GM19452 (cell line): ENCODE measurements around the gene VASH1.

Experiments
- ATAC-seq: cut with Tn5 transposase; IDR thresholded peaks from one replicate; pipeline ENCODE4 v1.9.1; 2021; ENCODE audit not compliant: unreplicated experiment

Gene VASH1

GRCh38 chr14:76782115-76782884 is 21.0 kb downstream of the VASH1 start:
- no peak for ATAC-seq

GRCh38 chr14:76782885-76783566 is 21.8 kb downstream of the VASH1 start:
- no peak for ATAC-seq

GRCh38 chr14:76784266-76784874 is 23.1 kb downstream of the VASH1 start:
- no peak for ATAC-seq

DNA sequence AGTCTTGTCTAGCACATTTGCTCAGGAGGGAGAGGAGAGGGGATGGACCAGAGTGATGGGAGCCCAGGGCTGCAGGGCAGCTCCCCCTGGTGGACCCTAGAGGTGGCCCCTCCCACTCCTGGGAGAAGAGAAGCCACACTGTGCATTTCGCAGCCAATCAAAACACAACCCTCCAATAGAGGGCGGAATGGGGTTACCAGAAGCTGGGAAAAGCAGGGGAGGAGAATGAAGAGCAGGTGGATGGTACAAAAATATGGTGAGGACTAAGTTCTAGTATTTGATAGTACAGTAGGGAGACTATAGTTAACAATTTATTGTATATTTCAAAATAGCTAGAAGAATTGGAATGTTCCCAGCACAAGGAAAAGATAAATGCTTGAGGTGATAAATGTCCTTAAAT is 23.6 kb downstream of the VASH1 start:
- ATAC-seq = no peak

- no peak for ATAC-seq
Observed at GRCh38 chr14:76786601-76787000, 25.3 kb downstream of the VASH1 start.

GRCh38 chr14:76792422-76792821 is 31.2 kb downstream of the VASH1 start:
- no peak for ATAC-seq

- no peak for ATAC-seq
Observed at GRCh38 chr14:76793324-76793723, 32.1 kb downstream of the VASH1 start.

- no peak for ATAC-seq
Observed at GRCh38 chr14:76793956-76794355, 32.7 kb downstream of the VASH1 start.

- ATAC-seq = no peak
Observed at GRCh38 chr14:76806446-76806845, 45.2 kb downstream of the VASH1 start.

DNA sequence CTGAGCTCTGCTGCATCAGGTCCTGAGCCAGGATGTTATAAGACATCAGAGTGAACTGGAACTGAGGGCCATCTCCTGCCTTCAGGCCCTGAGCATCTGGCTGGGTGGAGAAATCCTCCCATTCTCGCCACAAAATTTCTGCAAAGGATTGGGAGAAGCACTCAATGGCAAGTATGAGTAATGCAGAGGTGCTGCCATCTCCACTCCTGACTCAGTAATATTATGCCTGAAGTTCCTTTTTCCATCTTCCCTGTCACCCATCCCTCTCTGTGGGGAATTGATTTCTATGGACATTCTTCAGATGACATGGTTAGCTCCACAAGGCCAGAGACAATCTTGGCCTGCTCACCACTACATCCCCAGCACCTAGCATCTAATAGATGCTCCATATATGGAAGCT is 46.7 kb downstream of the VASH1 start:
- no peak for ATAC-seq

- no peak for ATAC-seq
Observed at GRCh38 chr14:76808990-76809389, 47.7 kb downstream of the VASH1 start.

DNA sequence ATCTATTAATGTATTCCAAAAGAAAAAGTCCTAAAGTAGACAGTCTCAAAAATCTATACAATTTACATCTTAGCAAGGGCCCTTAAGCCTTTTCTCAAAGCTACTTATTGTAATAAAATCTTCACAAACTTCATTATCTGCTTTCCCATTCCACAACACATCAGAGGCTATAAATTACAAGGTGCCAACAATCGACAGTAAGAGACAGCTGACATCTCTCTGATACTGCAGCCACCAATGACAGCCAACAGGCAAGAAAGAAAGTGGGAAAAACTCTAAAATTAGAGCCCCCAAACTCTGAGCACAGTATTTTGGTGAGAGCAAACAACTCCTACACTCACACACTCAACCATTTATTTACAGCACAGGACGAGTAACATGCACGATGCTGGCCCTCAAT is 49.3 kb downstream of the VASH1 start:
- ATAC-seq = no peak

- ATAC-seq = no peak
Observed at GRCh38 chr14:76810953-76811400, 49.7 kb downstream of the VASH1 start.

- no peak for ATAC-seq
Observed at GRCh38 chr14:76811561-76811960, 50.3 kb downstream of the VASH1 start.

- ATAC-seq = peak; percentile 10
Observed at GRCh38 chr14:76812093-76812421, 50.8 kb downstream of the VASH1 start.

DNA sequence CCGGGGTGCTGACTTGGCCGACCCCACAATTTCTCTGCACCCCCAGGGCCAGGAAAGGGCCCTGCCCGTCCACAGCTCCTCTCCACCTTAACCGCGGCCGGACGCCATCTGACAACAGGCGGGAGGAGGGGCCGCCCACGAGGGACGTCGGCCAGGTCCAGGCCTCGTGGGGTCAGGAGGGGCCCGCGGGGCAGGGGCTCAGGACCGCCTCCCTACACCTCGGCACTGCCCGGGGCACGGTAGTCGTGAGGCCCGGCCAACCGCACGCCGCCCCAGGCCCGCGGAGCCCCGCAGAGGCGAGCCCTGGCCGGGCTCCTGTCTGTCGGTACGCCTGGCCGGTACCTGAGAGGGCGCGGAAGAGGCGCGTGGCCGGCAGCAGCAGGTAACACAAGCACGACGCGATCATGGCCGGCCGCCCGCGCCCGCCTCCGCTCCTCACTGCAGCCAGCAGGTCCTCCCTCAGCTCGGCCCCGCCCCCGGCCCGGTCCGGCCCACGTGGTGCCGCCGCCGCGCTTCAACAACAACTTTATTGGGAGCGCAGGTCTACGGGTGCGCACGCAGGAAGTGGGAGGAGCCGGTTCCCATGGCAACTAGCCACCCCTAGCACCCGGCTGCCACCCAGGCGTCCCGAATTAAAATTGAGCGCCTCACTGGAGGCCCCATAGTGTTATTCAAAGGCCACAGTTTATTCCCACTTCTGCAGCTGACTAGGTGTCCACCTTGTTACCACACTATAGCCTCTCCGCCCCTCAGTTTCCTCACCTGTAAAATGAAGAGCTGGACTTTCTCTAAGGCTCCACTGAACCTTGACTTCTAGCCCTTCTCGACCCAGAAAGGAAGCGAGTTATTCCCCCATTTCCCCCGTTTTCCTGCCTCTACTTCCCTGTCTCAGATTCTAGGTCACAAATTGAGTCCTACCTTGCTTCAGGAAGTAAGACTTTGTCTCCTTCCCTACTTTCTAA is 51.4 kb downstream of the VASH1 start, which contains the start of gene ANGEL1:
TSS of gene ANGEL1 (minus strand) at position 461 of the 962 bp plus-strand sequence. CDS start at position 406, 55 bp downstream.
- ATAC-seq = peak; percentile 91

DNA sequence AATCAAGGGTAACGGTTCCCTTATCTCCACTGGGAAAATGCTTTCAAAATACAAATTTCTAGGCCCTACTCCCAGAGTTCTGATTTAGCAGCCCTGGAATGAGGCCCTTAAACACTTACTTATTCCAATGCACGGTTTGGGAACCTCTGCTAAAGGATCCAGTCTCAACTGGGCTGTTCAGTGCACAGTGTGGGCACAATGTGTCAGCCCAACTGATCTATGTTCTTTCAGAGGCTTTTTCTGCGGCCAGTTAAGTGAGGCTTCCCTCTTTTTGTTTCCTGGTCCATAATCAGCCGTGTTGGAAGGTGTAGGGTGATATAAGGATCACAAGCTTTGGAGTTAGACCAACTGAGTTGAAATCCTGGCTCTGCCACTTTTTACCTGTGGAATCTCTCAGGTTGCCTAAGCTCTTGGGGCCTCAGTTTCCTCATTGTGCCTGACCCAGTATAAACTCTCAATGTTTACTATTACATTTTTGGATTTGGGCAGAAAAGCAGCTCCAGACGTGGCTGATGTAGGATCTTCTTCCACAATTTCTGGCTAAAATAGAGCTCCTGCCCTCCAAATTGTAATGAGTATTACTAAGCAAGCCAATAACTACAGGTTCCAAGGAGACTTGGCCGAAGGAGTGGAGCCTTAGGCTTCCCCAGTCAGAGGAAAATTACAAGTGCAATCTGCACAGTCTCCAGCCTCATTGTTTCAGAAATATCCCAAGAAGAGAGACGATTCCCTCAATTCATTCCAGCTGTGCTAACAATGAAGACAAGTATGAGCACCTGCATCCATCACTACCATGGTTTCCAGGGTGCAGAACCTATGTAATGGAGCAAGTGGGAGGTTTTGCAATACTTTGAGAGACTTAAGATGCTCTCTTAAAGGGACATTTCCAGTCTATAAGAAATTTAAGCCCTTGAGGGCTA is 53.7 kb downstream of the VASH1 start:
- ATAC-seq = no peak

GRCh38 chr14:76820700-76821099 is 59.4 kb downstream of the VASH1 start:
- no peak for ATAC-seq

DNA sequence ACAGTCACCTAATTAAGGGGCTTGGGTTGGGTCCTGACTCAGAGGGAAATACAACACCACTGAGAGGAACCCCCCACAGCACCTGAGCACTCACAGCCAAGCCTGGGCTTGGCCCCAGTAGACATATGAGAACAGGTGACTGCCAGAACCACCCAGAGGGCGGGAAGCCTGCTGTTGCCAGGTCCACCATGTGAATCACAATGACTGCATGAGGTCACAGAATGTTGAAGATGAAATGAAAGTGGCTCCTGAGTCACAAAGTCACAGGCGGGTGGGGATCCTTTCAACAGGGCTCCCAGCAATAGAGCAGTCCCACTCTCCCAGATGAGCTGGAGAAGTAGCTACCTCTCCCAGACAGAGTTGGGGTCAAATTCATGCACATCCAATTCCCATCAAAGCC is 64.9 kb downstream of the VASH1 start, which contains the start of gene LRRC74A:
TSS of gene LRRC74A (plus strand) at position 287 of the 400 bp plus-strand sequence. CDS start 290 bp downstream, outside the sequence.
- no peak for ATAC-seq
